Measurements from ENCODE around the gene ZIK1. TPM values are rescaled to one million over a fixed set of nuclear protein-coding genes. Genes with fewer than 3 reads are reported as not detected.

ZIK1 gene
- total and polyA plus RNA-seq, 5 experiments from 2014 or later: 4.2 to 24.9 (median 11.4) TPM

Other genes starting within 250 kb of the ZIK1 start
- 10 to 100 TPM; 17.2 TPM for gene ZNF304, start 232.9 kb upstream of the ZIK1 start, total RNA-seq
- 1 to 10 TPM; 1.5 to 3.3 (median 1.7) TPM for gene ZNF304, start 232.9 kb upstream of the ZIK1 start, polyA plus RNA-seq
- 10 to 100 TPM; 12.2 to 15.6 TPM for gene TRAPPC2B, start 220.6 kb upstream of the ZIK1 start, total RNA-seq
- 10 to 100 TPM; 15.0 to 20.5 (median 19.1) TPM for gene TRAPPC2B, start 220.6 kb upstream of the ZIK1 start, polyA plus RNA-seq
- 1 to 10 TPM; 7.3 to 7.4 TPM for gene ZNF547, start 220.6 kb upstream of the ZIK1 start, total RNA-seq
- 1 to 10 TPM in 1 of 3 donors, under 1 TPM in 2; 0.28 to 1.2 (median 0.34) TPM for gene ZNF547, start 220.6 kb upstream of the ZIK1 start, polyA plus RNA-seq
- 10 to 100 TPM; 91.9 to 96.6 TPM for gene ZNF548, start 194.3 kb upstream of the ZIK1 start, total RNA-seq
- 10 to 100 TPM; 11.8 to 16.5 (median 12.2) TPM for gene ZNF548, start 194.3 kb upstream of the ZIK1 start, polyA plus RNA-seq
- 10 to 100 TPM; 23.9 to 27.1 TPM for gene ZNF17, start 173.0 kb upstream of the ZIK1 start, total RNA-seq
- gene ZNF17, start 173.0 kb upstream of the ZIK1 start, polyA plus RNA-seq: 1 to 10 TPM; 2.9 to 5.8 (median 4.5) TPM
- gene ZNF749, start 148.8 kb upstream of the ZIK1 start, total RNA-seq: 10 to 100 TPM; 19.4 to 20.3 TPM
- gene ZNF749, start 148.8 kb upstream of the ZIK1 start, polyA plus RNA-seq: 10 to 100 TPM in 2 of 3 donors, 1 to 10 TPM in 1; 8.6 to 35.4 (median 22.2) TPM
- 1 to 10 TPM; 1.4 to 2.2 TPM for gene VN1R1, start 127.0 kb upstream of the ZIK1 start, total RNA-seq
- under 1 TPM; 0.17 to 0.32 (median 0.20) TPM for gene VN1R1, start 127.0 kb upstream of the ZIK1 start, polyA plus RNA-seq
- 10 to 100 TPM; 20.9 to 23.8 TPM for gene ZNF772, start 106.6 kb upstream of the ZIK1 start, total RNA-seq
- 1 to 10 TPM; 2.6 to 3.4 (median 2.9) TPM for gene ZNF772, start 106.6 kb upstream of the ZIK1 start, polyA plus RNA-seq
- 10 to 100 TPM; 29.2 to 31.2 TPM for gene ZNF419, start 96.4 kb upstream of the ZIK1 start, total RNA-seq
- gene ZNF419, start 96.4 kb upstream of the ZIK1 start, polyA plus RNA-seq: 10 to 100 TPM in 1 of 3 donors, 1 to 10 TPM in 2; 5.6 to 12.3 (median 5.8) TPM
- 10 to 100 TPM; 25.2 to 30.9 TPM for gene ZNF773, start 84.2 kb upstream of the ZIK1 start, total RNA-seq
- gene ZNF773, start 84.2 kb upstream of the ZIK1 start, polyA plus RNA-seq: 10 to 100 TPM in 1 of 3 donors, 1 to 10 TPM in 2; 8.7 to 18.6 (median 8.9) TPM
- gene ZNF549, start 56.8 kb upstream of the ZIK1 start, total RNA-seq: 10 to 100 TPM; 24.7 to 25.5 TPM
- 1 to 10 TPM; 6.3 to 9.1 (median 8.6) TPM for gene ZNF549, start 56.8 kb upstream of the ZIK1 start, polyA plus RNA-seq
- gene ZNF550, start 24.3 kb upstream of the ZIK1 start, total RNA-seq: 10 to 100 TPM; 49.5 to 51.1 TPM
- 10 to 100 TPM in 1 of 3 donors, 1 to 10 TPM in 2; 4.1 to 17.8 (median 6.1) TPM for gene ZNF550, start 24.3 kb upstream of the ZIK1 start, polyA plus RNA-seq
- 10 to 100 TPM; 14.4 to 16.0 TPM for gene ZNF416, start 5.2 kb upstream of the ZIK1 start, total RNA-seq
- 1 to 10 TPM; 4.1 to 7.6 (median 4.3) TPM for gene ZNF416, start 5.2 kb upstream of the ZIK1 start, polyA plus RNA-seq
- gene ZNF530, start 15.7 kb downstream of the ZIK1 start, total RNA-seq: 10 to 100 TPM; 11.6 to 14.2 TPM
- 1 to 10 TPM in 2 of 3 donors, under 1 TPM in 1; 0.98 to 5.6 (median 5.4) TPM for gene ZNF530, start 15.7 kb downstream of the ZIK1 start, polyA plus RNA-seq
- gene ZNF134, start 30.1 kb downstream of the ZIK1 start, total RNA-seq: 10 to 100 TPM; 45.6 to 48.1 TPM
- gene ZNF134, start 30.1 kb downstream of the ZIK1 start, polyA plus RNA-seq: 10 to 100 TPM in 2 of 3 donors, 1 to 10 TPM in 1; 9.6 to 15.1 (median 13.7) TPM
- gene ZNF211, start 49.0 kb downstream of the ZIK1 start, total RNA-seq: 10 to 100 TPM; 49.9 to 56.6 TPM
- 10 to 100 TPM; 13.5 to 18.5 (median 15.5) TPM for gene ZNF211, start 49.0 kb downstream of the ZIK1 start, polyA plus RNA-seq
- gene ZSCAN4, start 84.8 kb downstream of the ZIK1 start, total RNA-seq: not detected
- not detected for gene ZSCAN4, start 84.8 kb downstream of the ZIK1 start, polyA plus RNA-seq
- 10 to 100 TPM; 24.7 to 28.1 TPM for gene ZNF551, start 97.8 kb downstream of the ZIK1 start, total RNA-seq
- gene ZNF551, start 97.8 kb downstream of the ZIK1 start, polyA plus RNA-seq: 10 to 100 TPM in 2 of 3 donors, 1 to 10 TPM in 1; 8.1 to 10.5 (median 10.3) TPM
- gene ZNF154, start 125.1 kb downstream of the ZIK1 start, total RNA-seq: 10 to 100 TPM; 60.5 to 60.6 TPM
- 1 to 10 TPM; 1.1 to 2.4 (median 1.2) TPM for gene ZNF154, start 125.1 kb downstream of the ZIK1 start, polyA plus RNA-seq
- gene ZNF671, start 143.5 kb downstream of the ZIK1 start, total RNA-seq: 10 to 100 TPM; 46.0 to 46.8 TPM
- 10 to 100 TPM; 17.2 to 28.0 (median 24.7) TPM for gene ZNF671, start 143.5 kb downstream of the ZIK1 start, polyA plus RNA-seq
- 10 to 100 TPM; 42.9 to 52.0 TPM for gene ZNF776, start 162.7 kb downstream of the ZIK1 start, total RNA-seq
- 10 to 100 TPM in 1 of 3 donors, 1 to 10 TPM in 2; 8.2 to 11.9 (median 8.4) TPM for gene ZNF776, start 162.7 kb downstream of the ZIK1 start, polyA plus RNA-seq
- 10 to 100 TPM; 46.6 to 46.9 TPM for gene ZNF586, start 185.5 kb downstream of the ZIK1 start, total RNA-seq
- 10 to 100 TPM; 17.7 to 21.5 (median 20.3) TPM for gene ZNF586, start 185.5 kb downstream of the ZIK1 start, polyA plus RNA-seq
- 10 to 100 TPM; 17.3 to 21.8 TPM for gene ZNF552, start 230.8 kb downstream of the ZIK1 start, total RNA-seq
- 10 to 100 TPM in 1 of 3 donors, 1 to 10 TPM in 2; 6.4 to 12.4 (median 7.4) TPM for gene ZNF552, start 230.8 kb downstream of the ZIK1 start, polyA plus RNA-seq
- 10 to 100 TPM; 29.1 to 29.9 TPM for gene ZNF587B, start 246.2 kb downstream of the ZIK1 start, total RNA-seq
- 1 to 10 TPM in 1 of 3 donors, under 1 TPM in 2; 0.27 to 1.3 (median 0.76) TPM for gene ZNF587B, start 246.2 kb downstream of the ZIK1 start, polyA plus RNA-seq

Data from naive thymus-derived CD8-positive, alpha-beta T cell (primary cell).